ENCODE measurements around the gene CAPZA1. TPM values are rescaled to one million over a fixed set of nuclear protein-coding genes. Genes with fewer than 3 reads are reported as not detected.
"Not testable (repeated sequence)": the region's sequence is repeated elsewhere in the genome, so short reads cannot be mapped to it uniquely, and the experiment has no call there.

The CAPZA1 gene
- total RNA-seq, 6 experiments from 2014 or later, result 34.8 to 85.8 (median 54.7) TPM

- Histone ChIP-seq H3K36me3 (peaks cover 0 to 26% (median 14%) of the 10 kb centered on the region in 4 donors), H3K27ac (no peak overlapping the region), H3K4me1 (peaks cover 0 to 11% (median 0%) of the 10 kb centered on the region in 4 donors), H3K9me3 (no peaks in the 10 kb centered on the region), H3K27me3 (no peaks in the 10 kb centered on the region), H3K4me3 (no peak overlapping the region)
- intact Hi-C loops (cut with DNase I), result no loop called here
- TF ChIP-seq POLR2A (IDR thresholded peaks at IDR 0.05), result no peak
- TF ChIP-seq CTCF (IDR thresholded peaks at IDR 0.05), result peak in 3 of 4 donors; percentile 28 to 40 (median 35)
- ATAC-seq (no peak), DNase-seq (no peak)
- 69% methylated on average over 6 of the region's 6 CpGs for WGBS (ENCODE audit: insufficient coverage, low coverage, low lambda C conversion rate, missing lambda C conversion rate)
These were observed 5.1 kb upstream of the CAPZA1 start for GRCh38 chr1:112614460-112615065.

GRCh38 chr1:112618114-112618720 lies 1.4 kb upstream of the CAPZA1 start:
- TF ChIP-seq POLR2A (IDR thresholded peaks at IDR 0.05) (peak; percentile 20), CTCF (IDR thresholded peaks at IDR 0.05) (no peak)
- DNase-seq (no peak), ATAC-seq (no peak)
- under 1% methylated on average over 12 of the region's 12 CpGs for WGBS (ENCODE audit: insufficient coverage, low coverage, low lambda C conversion rate, missing lambda C conversion rate)
- Histone ChIP-seq H3K9me3 (no peaks in the 10 kb centered on the region), H3K4me3 (peak overlapping the region; percentile 86 to 90 (median 87)), H3K36me3 (peaks cover 0 to 11% (median 3%) of the 10 kb centered on the region in 4 donors), H3K27me3 (no peaks in the 10 kb centered on the region), H3K4me1 (peaks cover 0 to 20% (median 6%) of the 10 kb centered on the region in 4 donors), H3K27ac (peak overlapping the region; percentile 93 to 98 (median 96))
- intact Hi-C loops (cut with DNase I), result no loop called here

GRCh38 chr1:112618721-112619517 lies 713 bp upstream of the CAPZA1 start, which contains the start of gene ST7L:
ST7L (minus strand) TSS chr1:112619141; CDS start chr1:112619113, 28 bp downstream.
- intact Hi-C loops (cut with DNase I), result no loop called here
- H3K4me1 ChIP-seq, result peaks cover 0 to 20% (median 6%) of the 10 kb centered on the region in 4 donors
- peak within 1 kb of the TSS; percentile 93 to 98 (median 96) for H3K27ac ChIP-seq
- WGBS (ENCODE audit: insufficient coverage, low coverage, low lambda C conversion rate, missing lambda C conversion rate), result 0% methylated on average over 31 of the region's 48 CpGs
- peaks cover 0 to 7% (median under 1%) of the 10 kb centered on the region in 4 donors for H3K36me3 ChIP-seq
- no peaks in the 10 kb centered on the region for H3K9me3 ChIP-seq
- peak; percentile 82 to 90 (median 86) for ATAC-seq
- H3K27me3 ChIP-seq, result no peaks in the 10 kb centered on the region
- DNase-seq, result peak; percentile 85 to 91 (median 88)
- H3K4me3 ChIP-seq, result peak within 1 kb of the TSS; percentile 86 to 90 (median 87)
- TF ChIP-seq POLR2A (IDR thresholded peaks at IDR 0.05) (peak; percentile 11), CTCF (IDR thresholded peaks at IDR 0.05) (no peak)

- H3K4me1 ChIP-seq, result peaks cover 0 to 23% (median 6%) of the 10 kb centered on the region in 4 donors
- TF ChIP-seq POLR2A (IDR thresholded peaks at IDR 0.05), result no peak
- TF ChIP-seq CTCF (IDR thresholded peaks at IDR 0.05), result no peak
- 2% methylated on average over 6 of the region's 6 CpGs for WGBS (ENCODE audit: insufficient coverage, low coverage, low lambda C conversion rate, missing lambda C conversion rate)
These were observed 704 bp downstream of the CAPZA1 start for GRCh38 chr1:112620377-112620695.

GRCh38 chr1:112624493-112624892 lies 4.9 kb downstream of the CAPZA1 start:
- ATAC-seq, H3K27me3 ChIP-seq, H3K36me3 ChIP-seq, DNase-seq, H3K9me3 ChIP-seq, H3K4me3 ChIP-seq, H3K27ac ChIP-seq: not testable (repeated sequence)
- intact Hi-C loops (cut with DNase I), result loop anchor here in 1 of 2 donors (10.0 kb wide), 1 partner anchor 80 kb away; the partner anchor contains the start of gene RHOC
- H3K4me1 ChIP-seq, result peaks cover 0 to 41% (median 6%) of the 10 kb centered on the region in 4 donors
- WGBS (ENCODE audit: insufficient coverage, low coverage, low lambda C conversion rate, missing lambda C conversion rate), result 30% methylated on average over 1 of the region's 5 CpGs

More at GRCh38 chr1:112620377-112620695, 704 bp downstream of the CAPZA1 start:
- ATAC-seq (no peak), DNase-seq (no peak)
- peak overlapping the region; percentile 86 to 90 (median 87) for H3K4me3 ChIP-seq
- peaks cover 0 to 2% (median 0%) of the 10 kb centered on the region in 4 donors for H3K36me3 ChIP-seq
- H3K27ac ChIP-seq, result peak overlapping the region; percentile 93 to 98 (median 96)
- no peaks in the 10 kb centered on the region for H3K27me3 ChIP-seq
- H3K9me3 ChIP-seq, result no peaks in the 10 kb centered on the region
- intact Hi-C loops (cut with DNase I), result loop anchor here in 1 of 2 donors (10.0 kb wide), 1 partner anchor 84 kb away; the partner anchor contains the start of gene RHOC
